Measurements from ENCODE around the gene LBX1.

DNA sequence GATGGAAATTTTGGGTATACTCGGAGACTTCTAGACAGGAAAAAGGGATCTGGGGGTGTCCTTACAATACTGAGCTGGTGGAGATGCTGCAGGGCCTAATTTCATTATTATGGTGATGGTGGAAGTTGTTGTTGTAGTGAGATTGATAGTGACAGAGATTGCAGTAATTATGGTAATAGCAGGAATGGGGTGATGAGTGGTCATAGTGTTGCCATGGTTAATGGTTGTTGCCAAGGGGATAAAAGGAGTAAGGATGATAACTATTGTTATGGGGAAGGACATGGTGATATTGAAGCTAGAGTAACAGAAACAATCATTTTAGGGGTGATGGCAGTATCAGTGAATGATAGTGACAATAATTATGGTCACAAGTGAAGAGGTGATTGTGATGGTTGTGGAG lies 27.1 kb upstream of the LBX1 start:
- TF ChIP-seq EP300 (IDR thresholded peaks at IDR 0.05) (no peak), REST (IDR thresholded peaks at IDR 0.05) (no peak), TP53 (CRISPR knock-in tag; IDR thresholded peaks at IDR 0.05) (no peak), POLR2A (IDR thresholded peaks at IDR 0.05; ENCODE audit: low read length) (no peak), FOSB (CRISPR knock-in tag; IDR thresholded peaks at IDR 0.05) (no peak), MAZ (IDR thresholded peaks at IDR 0.05; ENCODE audit: borderline replicate concordance, low read depth, low read length) (no peak), USF2 (IDR thresholded peaks at IDR 0.05) (no peak), BHLHE40 (IDR thresholded peaks at IDR 0.05; ENCODE audit: low read depth, low read length) (no peak), ESRRA (IDR thresholded peaks at IDR 0.05; ENCODE audit: borderline replicate concordance, low read length) (no peak)
- TF ChIP-seq, protein P1, sequence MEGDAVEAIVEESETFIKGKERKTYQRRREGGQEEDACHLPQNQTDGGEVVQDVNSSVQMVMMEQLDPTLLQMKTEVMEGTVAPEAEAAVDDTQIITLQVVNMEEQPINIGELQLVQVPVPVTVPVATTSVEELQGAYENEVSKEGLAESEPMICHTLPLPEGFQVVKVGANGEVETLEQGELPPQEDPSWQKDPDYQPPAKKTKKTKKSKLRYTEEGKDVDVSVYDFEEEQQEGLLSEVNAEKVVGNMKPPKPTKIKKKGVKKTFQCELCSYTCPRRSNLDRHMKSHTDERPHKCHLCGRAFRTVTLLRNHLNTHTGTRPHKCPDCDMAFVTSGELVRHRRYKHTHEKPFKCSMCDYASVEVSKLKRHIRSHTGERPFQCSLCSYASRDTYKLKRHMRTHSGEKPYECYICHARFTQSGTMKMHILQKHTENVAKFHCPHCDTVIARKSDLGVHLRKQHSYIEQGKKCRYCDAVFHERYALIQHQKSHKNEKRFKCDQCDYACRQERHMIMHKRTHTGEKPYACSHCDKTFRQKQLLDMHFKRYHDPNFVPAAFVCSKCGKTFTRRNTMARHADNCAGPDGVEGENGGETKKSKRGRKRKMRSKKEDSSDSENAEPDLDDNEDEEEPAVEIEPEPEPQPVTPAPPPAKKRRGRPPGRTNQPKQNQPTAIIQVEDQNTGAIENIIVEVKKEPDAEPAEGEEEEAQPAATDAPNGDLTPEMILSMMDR (IDR thresholded peaks at IDR 0.05) = no peak

All from A549 (cell line).